ENCODE results near the gene ATG16L2. TPM values are rescaled to one million over a fixed set of nuclear protein-coding genes. Genes with fewer than 3 reads are reported as not detected.

ATG16L2 gene
- total and polyA plus RNA-seq, 9 of the 15 experiments (the other 6 are each of a cell fraction or from before 2014, with no cell fraction given) = 0.18 to 11.2 (median 6.2) TPM

DNA sequence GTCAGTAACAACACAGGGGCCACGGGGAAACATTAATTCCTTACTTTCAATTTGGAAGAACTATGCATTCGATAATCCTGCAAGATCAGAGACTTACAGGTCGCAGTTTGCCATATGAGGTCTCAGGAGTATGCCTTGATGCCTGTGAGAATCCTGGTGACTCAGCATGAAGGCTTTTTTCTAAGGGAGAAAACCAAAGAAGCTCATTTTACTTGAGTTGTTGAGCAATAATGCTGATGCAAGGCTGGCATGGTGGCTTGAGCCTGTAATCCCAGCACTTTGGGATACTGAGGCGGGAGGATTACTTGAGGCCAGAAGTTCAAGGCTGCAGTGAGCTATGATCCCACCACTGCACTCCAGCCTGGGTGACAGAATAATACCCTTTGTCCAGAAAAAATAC is 26.6 kb downstream of the ATG16L2 start:
- Histone ChIP-seq H3K4me3 (no peak overlapping the region), H3K4me2 (ENCODE audit: insufficient read depth, low read length) (no peak overlapping the region), H3K9me3 (replicated peaks; ENCODE audit: control insufficient read depth, insufficient read depth, low read depth, low read length) (no peaks in the 10 kb centered on the region), H3K79me2 (ENCODE audit: control insufficient read depth, insufficient read depth, low read length) (no peaks in the 10 kb centered on the region), H3K9ac (ENCODE audit: insufficient read depth in 1 of 2, low read depth in 2 of 2, low read length in 2 of 2) (no peak overlapping the region), H3K9me1 (ENCODE audit: control insufficient read depth, insufficient read depth, low read length) (no peaks in the 10 kb centered on the region), H3K36me3 (ENCODE audit: control insufficient read depth, insufficient read depth, low read length) (peaks cover 12% of the 10 kb centered on the region; the same call in 1 of the 3 replicates), H3K4me1 (replicated peaks in 1 of 2; ENCODE audit: control insufficient read depth in 2 of 2, insufficient read depth in 2 of 2, low read length in 2 of 2) (no peaks in the 10 kb centered on the region; a peak in 1 of 5 replicates), H3K27ac (ENCODE audit: extremely low read depth, low read depth, low read length) (no peak overlapping the region), H2AFZ (ENCODE audit: low read depth, low read length) (no peak overlapping the region), H4K20me1 (replicated peaks; ENCODE audit: control insufficient read depth, insufficient read depth, low read length) (no peaks in the 10 kb centered on the region), H3K27me3 (ENCODE audit: control insufficient read depth in 2 of 2, insufficient read depth in 2 of 2, low read length in 2 of 2) (no peaks in the 10 kb centered on the region)
- no TSS peak for BruUV-seq (replicated peaks)
- no peak for ATAC-seq
- in situ Hi-C loops (cut with MboI) (no loop called here), intact Hi-C loops (cut with micrococcal nuclease) (no loop called here)
- CTCF ChIA-PET (ENCODE audit: low intra/inter-chr PET ratio) = interaction anchor here (1.1 kb wide), 1 partner anchor 16 kb away, joined by 6 read pairs; no protein-coding TSS in a partner anchor
- 39% methylated on average over 4 of the region's 4 CpGs for WGBS (ENCODE audit: insufficient coverage, low coverage, missing lambda C conversion rate)
- POLR2A ChIA-PET = interaction anchor here (1.0 to 1.8 kb wide), 4 partner anchors 9 to 294 kb away, joined by 3 to 7 read pairs (median 4); no protein-coding TSS in a partner anchor
- no peak for FAIRE-seq
- DNase-seq (ENCODE audit: extremely low read depth in 1 of 4, low spot score in 3 of 4) = no peak
- TF ChIP-seq CEBPB (tag; IDR thresholded peaks at IDR 0.05) (peak; percentile 60), MAFG (tag; conservative IDR thresholded peaks at IDR 0.05) (peak; percentile 47), ZMIZ1 (IDR thresholded peaks at IDR 0.05; ENCODE audit: low read depth in 2 of 2, low read length in 2 of 2) (no peak), NFE2 (IDR thresholded peaks at IDR 0.05; ENCODE audit: low read depth) (no peak), VEZF1 (CRISPR knock-in tag; IDR thresholded peaks at IDR 0.05) (no peak), ETS2 (tag; IDR thresholded peaks at IDR 0.05; ENCODE audit: borderline replicate concordance, poor library complexity, severe bottlenecking) (no peak), BRF2 (IDR thresholded peaks at IDR 0.05; ENCODE audit: borderline replicate concordance, insufficient read depth, insufficient read length) (no peak), HNRNPUL1 (IDR thresholded peaks at IDR 0.05; ENCODE audit: low read length) (no peak), MAFF (IDR thresholded peaks at IDR 0.05; ENCODE audit: low read length) (no peak), SIN3B (IDR thresholded peaks at IDR 0.05; ENCODE audit: low read depth) (no peak), CEBPG (CRISPR knock-in tag; IDR thresholded peaks at IDR 0.05) (no peak), CEBPG (tag; conservative IDR thresholded peaks at IDR 0.05 in 1 of 2, IDR thresholded peaks at IDR 0.05 in 1 of 2) (peak; percentile 67 to 87), C11orf30 (IDR thresholded peaks at IDR 0.05; ENCODE audit: low read depth) (peak; percentile 43; the same call in 1 of the 2 replicates), ZNF316 (IDR thresholded peaks at IDR 0.05) (peak; percentile 37; the same call in 1 of the 2 replicates), ATF3 (IDR thresholded peaks at IDR 0.05) (peak; percentile 49; the same call in 1 of the 2 replicates), ATF3 (CRISPR knock-in tag; conservative IDR thresholded peaks at IDR 0.05) (no peak)

Measured in K562 (cell line).